PC-3 (cell line): Measurements from ENCODE around the gene STX16.

Experiments
- EZH2 ChIP-seq: fragments of 300-600 bp; sonication (generic); IDR thresholded peaks from one replicate; pipeline ENCODE4 v1.6.1; 2017; ENCODE audit warnings: antibody characterized with exemption, mild to moderate bottlenecking, low read length; ENCODE audit not compliant: unreplicated experiment
- TF ChIP-seq, protein P1 (sequence below): fragments of 300-600 bp; sonication (generic); conservative IDR thresholded peaks from 2 replicates; pipeline ENCODE4 v1.5.1; 2017; ENCODE audit warnings: antibody characterized with exemption, low read depth, mild to moderate bottlenecking, low read length

DNA sequence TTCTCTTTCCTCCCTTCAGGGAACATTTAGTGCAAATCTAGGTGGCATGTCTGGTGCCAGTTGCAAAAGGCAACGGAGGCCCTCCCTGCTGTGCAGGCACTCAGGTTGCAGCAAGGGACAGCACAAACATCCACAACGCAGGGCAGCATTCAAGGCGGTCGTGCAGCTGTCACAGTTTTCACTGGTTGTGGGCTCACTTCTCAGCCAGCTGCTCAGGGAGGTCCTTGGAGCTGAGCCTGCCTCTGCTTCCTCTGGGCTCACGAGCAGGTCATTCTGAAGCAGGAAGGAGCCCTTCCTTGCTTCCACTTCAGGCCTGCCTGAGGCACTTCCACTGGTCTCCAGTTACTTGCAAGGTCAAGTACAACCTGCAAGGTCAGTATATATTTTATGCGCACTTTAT, 37.8 kb downstream of the STX16 start:
- TF ChIP-seq, protein P1, sequence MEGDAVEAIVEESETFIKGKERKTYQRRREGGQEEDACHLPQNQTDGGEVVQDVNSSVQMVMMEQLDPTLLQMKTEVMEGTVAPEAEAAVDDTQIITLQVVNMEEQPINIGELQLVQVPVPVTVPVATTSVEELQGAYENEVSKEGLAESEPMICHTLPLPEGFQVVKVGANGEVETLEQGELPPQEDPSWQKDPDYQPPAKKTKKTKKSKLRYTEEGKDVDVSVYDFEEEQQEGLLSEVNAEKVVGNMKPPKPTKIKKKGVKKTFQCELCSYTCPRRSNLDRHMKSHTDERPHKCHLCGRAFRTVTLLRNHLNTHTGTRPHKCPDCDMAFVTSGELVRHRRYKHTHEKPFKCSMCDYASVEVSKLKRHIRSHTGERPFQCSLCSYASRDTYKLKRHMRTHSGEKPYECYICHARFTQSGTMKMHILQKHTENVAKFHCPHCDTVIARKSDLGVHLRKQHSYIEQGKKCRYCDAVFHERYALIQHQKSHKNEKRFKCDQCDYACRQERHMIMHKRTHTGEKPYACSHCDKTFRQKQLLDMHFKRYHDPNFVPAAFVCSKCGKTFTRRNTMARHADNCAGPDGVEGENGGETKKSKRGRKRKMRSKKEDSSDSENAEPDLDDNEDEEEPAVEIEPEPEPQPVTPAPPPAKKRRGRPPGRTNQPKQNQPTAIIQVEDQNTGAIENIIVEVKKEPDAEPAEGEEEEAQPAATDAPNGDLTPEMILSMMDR, result no peak
- TF ChIP-seq EZH2, result no peak
